ENCODE results near the gene MGAT2.
"Not testable (repeated sequence)": the region's sequence is repeated elsewhere in the genome, so short reads cannot be mapped to it uniquely, and the experiment has no call there.

The MGAT2 gene

GRCh38 chr14:49657500-49657899 is 36.9 kb downstream of the MGAT2 start:
- DNase-seq (ENCODE audit: low spot score), result not testable (repeated sequence)

GRCh38 chr14:49659526-49660455 is 39.2 kb downstream of the MGAT2 start:
- DNase-seq (ENCODE audit: low spot score), result no peak

- no peak for DNase-seq (ENCODE audit: low spot score)
Measured at GRCh38 chr14:49670475-49670874, 49.9 kb downstream of the MGAT2 start.
